SK-N-SH (cell line): ENCODE results near the gene CACNA2D3. TPM values are rescaled to one million over a fixed set of nuclear protein-coding genes. Genes with fewer than 3 reads are reported as not detected.
A peak's percentile ranks its signal among the peaks of the same experiment; 100 is the strongest.

Experiments
- CTCF ChIA-PET: fragments of 300-600, 350-600 bp; formaldehyde crosslinking; extraction: SDS; loops from one replicate; lab custom pipeline; 2021; lab: Yijun Ruan, JAX
- POLR2A ChIA-PET: fragments of 350-600 bp; sonication (Branson Sonifier 250); formaldehyde crosslinking; extraction: SDS; loops from one replicate; lab custom pipeline; 2020; ENCODE audit warnings: antibody characterized with exemption, inconsistent platforms; lab: Yijun Ruan, JAX
- DNase-seq: peaks from one replicate; pipeline ENCODE4 v3.0.0; 2012
- H2AFZ ChIP-seq: fragments of 200-600 bp; sonication (generic); 2 replicates; pipeline ENCODE4 v1.8.1; 2016; ENCODE audit warnings: antibody characterized with exemption, mild to moderate bottlenecking, low read depth
- H3F3A ChIP-seq: fragments of 200-600 bp; sonication (generic); replicated peaks from 2 replicates; pipeline ENCODE3; 2016; ENCODE audit warnings: antibody characterized with exemption, mild to moderate bottlenecking; ENCODE audit not compliant: insufficient read depth
- H3K27ac ChIP-seq, 2 experiments: fragments of 200-500 bp in 1 of 2; fragments of 200-600 bp in 1 of 2; sonication (Bioruptor generic) in 1 of 2; sonication (generic), shearing (Covaris generic) in 1 of 2; 2 replicates each; pipeline versions ENCODE4 v1.5.1 to v1.6.1; 2014 to 2016; ENCODE audit warnings: low read depth in 2 of 2, inconsistent platforms in 1 of 2, low read length in 1 of 2, mild to moderate bottlenecking in 1 of 2, mixed read lengths in 1 of 2
- H3K27me3 ChIP-seq: fragments of 200-600 bp; sonication (generic), shearing (Covaris generic); 2 replicates; pipeline ENCODE4 v1.6.1; 2016; ENCODE audit warnings: mixed run types; ENCODE audit not compliant: insufficient read depth
- H3K36me3 ChIP-seq, 2 experiments: fragments of 200-500 bp in 1 of 2; fragments of 200-600 bp in 1 of 2; sonication (Bioruptor generic) in 1 of 2; sonication (generic) in 1 of 2; replicated peaks in 1 of 2; 2 replicates each; pipeline versions ENCODE3 to v1.5.1; 2014 to 2016; ENCODE audit warnings: low read length in 1 of 2, mild to moderate bottlenecking in 1 of 2; ENCODE audit not compliant: insufficient read depth in 2 of 2, control insufficient read depth in 1 of 2
- H3K4me1 ChIP-seq, 2 experiments: fragments of 200-500 bp in 1 of 2; fragments of 200-600 bp in 1 of 2; sonication (Bioruptor generic) in 1 of 2; sonication (generic), shearing (Covaris generic) in 1 of 2; 2 replicates each; pipeline versions ENCODE4 v1.5.1 to v1.6.1; 2014 to 2016; ENCODE audit warnings: low read depth in 1 of 2, low read length in 1 of 2, mixed run types in 1 of 2; ENCODE audit not compliant: insufficient read depth in 2 of 2, control insufficient read depth in 1 of 2
- H3K4me2 ChIP-seq: fragments of 200-600 bp; sonication (generic), shearing (Covaris generic); 2 replicates; pipeline ENCODE4 v1.6.1; 2017; ENCODE audit warnings: mixed run types
- H3K4me3 ChIP-seq, 2 experiments: fragments of 200-500 bp in 1 of 2; fragments of 200-600 bp in 1 of 2; sonication (Bioruptor generic) in 1 of 2; sonication (generic), shearing (Covaris generic) in 1 of 2; 2 replicates each; pipeline versions ENCODE4 v1.5.1 to v1.8.1; 2014 to 2016; ENCODE audit warnings: low read depth in 2 of 2, inconsistent platforms in 1 of 2, low read length in 1 of 2, mild to moderate bottlenecking in 1 of 2, mixed read lengths in 1 of 2, moderate library complexity in 1 of 2
- H3K79me2 ChIP-seq: fragments of 200-600 bp; sonication (generic); 2 replicates; pipeline ENCODE4 v1.8.1; 2017; ENCODE audit warnings: mild to moderate bottlenecking; ENCODE audit not compliant: insufficient read depth
- H3K9ac ChIP-seq: fragments of 200-600 bp; sonication (generic); 2 replicates; pipeline ENCODE4 v1.6.1; 2017; ENCODE audit warnings: mixed run types
- H3K9me2 ChIP-seq: fragments of 200-600 bp; sonication (generic); 2 replicates; pipeline ENCODE4 v1.6.1; 2017; ENCODE audit warnings: mixed run types
- H3K9me3 ChIP-seq: fragments of 200-600 bp; sonication (generic); 2 replicates; pipeline ENCODE4 v1.6.1; 2017; ENCODE audit warnings: mixed run types, mild to moderate bottlenecking, moderate library complexity
- H4K20me1 ChIP-seq: fragments of 200-600 bp; sonication (generic); 2 replicates; pipeline ENCODE4 v1.6.1; 2017; ENCODE audit warnings: mild to moderate bottlenecking, mixed run types; ENCODE audit not compliant: insufficient read depth
- CHD2 ChIP-seq: fragments of 150-350 bp; IDR thresholded peaks from 2 replicates; pipeline ENCODE4 v1.6.1; 2018; ENCODE audit warnings: low read length; ENCODE audit not compliant: partially characterized antibody
- CTCF ChIP-seq: fragments of 200-600 bp; sonication (generic); IDR thresholded peaks from 2 replicates; pipeline ENCODE4 v1.6.1; 2017; ENCODE audit warnings: antibody characterized with exemption, mild to moderate bottlenecking, moderate library complexity
- ELF1 ChIP-seq: IDR thresholded peaks from 2 replicates; pipeline ENCODE4 v1.4.0; 2012
- EP300 ChIP-seq, 2 experiments: IDR thresholded peaks; 2 replicates each; pipeline versions ENCODE4 v1.4.0 to v1.6.1; 2012; ENCODE audit warnings: borderline replicate concordance in 1 of 2, low read depth in 1 of 2, low read length in 1 of 2
- FOSL2 ChIP-seq: IDR thresholded peaks from 2 replicates; pipeline ENCODE4 v1.4.0; 2012; ENCODE audit warnings: low read depth, mild to moderate bottlenecking, moderate library complexity, borderline replicate concordance
- FOXJ3 ChIP-seq: sonication (generic); formaldehyde crosslinking; IDR thresholded peaks from 2 replicates; pipeline ENCODE4 v1.5.1; 2020; ENCODE audit warnings: mild to moderate bottlenecking, missing genetic modification reagents
- FOXM1 ChIP-seq: IDR thresholded peaks from 2 replicates; pipeline ENCODE4 v1.4.0; 2012; ENCODE audit warnings: low read depth, mild to moderate bottlenecking
- GABPA ChIP-seq: IDR thresholded peaks from 2 replicates; pipeline ENCODE4 v1.4.0; 2012; ENCODE audit warnings: low read depth, mild to moderate bottlenecking
- IRF3 ChIP-seq: fragments of 150-350 bp; IDR thresholded peaks from 2 replicates; pipeline ENCODE4 v1.6.1; 2016; ENCODE audit warnings: mild to moderate bottlenecking, low read depth, low read length
- JUND ChIP-seq: IDR thresholded peaks from 2 replicates; pipeline ENCODE4 v1.4.0; 2012
- MAX ChIP-seq: IDR thresholded peaks from 2 replicates; pipeline ENCODE4 v1.4.0; 2012; ENCODE audit warnings: low read depth
- MEF2A ChIP-seq: IDR thresholded peaks from 2 replicates; pipeline ENCODE4 v1.4.0; 2012; ENCODE audit warnings: low read depth, borderline replicate concordance
- MXI1 ChIP-seq: IDR thresholded peaks from 2 replicates; pipeline ENCODE4 v1.6.1; 2012; ENCODE audit warnings: mild to moderate bottlenecking, low read depth, low read length, improper control_type of control experiment
- NFIC ChIP-seq: IDR thresholded peaks from 2 replicates; pipeline ENCODE4 v1.4.0; 2012; ENCODE audit warnings: borderline replicate concordance
- NRF1 ChIP-seq: IDR thresholded peaks from 2 replicates; pipeline ENCODE4 v1.6.1; 2012; ENCODE audit warnings: low read depth, mild to moderate bottlenecking, low read length
- PBX3 ChIP-seq: IDR thresholded peaks from 2 replicates; pipeline ENCODE4; 2012
- POLR2AphosphoS5 ChIP-seq: IDR thresholded peaks from 2 replicates; pipeline ENCODE4 v1.6.1; 2012; ENCODE audit warnings: low read depth, low read length
- RCOR1 ChIP-seq: fragments of 150-350 bp; IDR thresholded peaks from 2 replicates; pipeline ENCODE4 v1.6.1; 2017; ENCODE audit warnings: antibody characterized with exemption, low read length
- RFX5 ChIP-seq: IDR thresholded peaks from 2 replicates; pipeline ENCODE4 v1.6.1; 2012; ENCODE audit warnings: mild to moderate bottlenecking, improper control_type of control experiment, low read length
- RXRA ChIP-seq: IDR thresholded peaks from 2 replicates; pipeline ENCODE4 v1.4.0; 2012; ENCODE audit warnings: low read depth, mild to moderate bottlenecking, borderline replicate concordance
- SIN3A ChIP-seq: IDR thresholded peaks from 2 replicates; pipeline ENCODE4 v1.6.1; 2012; ENCODE audit warnings: low read depth, mild to moderate bottlenecking, low read length, moderate library complexity, borderline replicate concordance
- SMC3 ChIP-seq: IDR thresholded peaks from 2 replicates; pipeline ENCODE4 v1.6.1; 2012; ENCODE audit warnings: low read depth, low read length, improper control_type of control experiment
- TAF1 ChIP-seq: IDR thresholded peaks from 2 replicates; pipeline ENCODE4 v1.6.1; 2012; ENCODE audit warnings: low read depth, mild to moderate bottlenecking, low read length, moderate library complexity, borderline replicate concordance
- TEAD4 ChIP-seq: IDR thresholded peaks from 2 replicates; pipeline ENCODE4 v1.4.0; 2012; ENCODE audit warnings: mild to moderate bottlenecking, borderline replicate concordance; ENCODE audit not compliant: insufficient read depth
- USF1 ChIP-seq: IDR thresholded peaks from 2 replicates; pipeline ENCODE4 v1.4.0; 2012; ENCODE audit warnings: low read depth, borderline replicate concordance
- USF2 ChIP-seq: fragments of 150-350 bp; IDR thresholded peaks from 2 replicates; pipeline ENCODE4 v1.6.1; 2017; ENCODE audit warnings: antibody characterized with exemption, low read length, low read depth, borderline replicate concordance
- YY1 ChIP-seq: IDR thresholded peaks from 2 replicates; pipeline ENCODE4 v1.4.0; 2012; ENCODE audit warnings: low read depth, mild to moderate bottlenecking
- ZBTB33 ChIP-seq: IDR thresholded peaks from 2 replicates; pipeline ENCODE4 v1.4.0; 2012; ENCODE audit warnings: low read depth, borderline replicate concordance
- WGBS: methylation state at CpG from one replicate; pipeline ENCODE4 v1.1.6; 2017; ENCODE audit warnings: low lambda C conversion rate; 5-methylcytosine and 5-hydroxymethylcytosine counted together
- polyA plus RNA-seq, 3 experiments: library from polyadenylated mRNA; depleted of rRNA; stranded (reverse); fragments of >200 nt; gene quantifications; 2 replicates each; pipeline ENCODE4 v1.2.3, GENCODE V29; 2012

The CACNA2D3 gene
- polyA plus RNA-seq, 1 of the 3 experiments (the other 2 are of a cell fraction) = 0.15 TPM

GRCh38 chr3:54951405-54951804 lies 829.1 kb downstream of the CACNA2D3 start:
- Histone ChIP-seq H2AFZ (no peak overlapping the region; the same call in 1 of the 2 replicates), H3K4me2 (no peak overlapping the region), H3K27me3 (no peaks in the 10 kb centered on the region), H3K79me2 (no peaks in the 10 kb centered on the region), H3F3A (no peaks in the 10 kb centered on the region), H3K4me1 (peaks cover 9 to 29% of the 10 kb centered on the region in 2 experiments; a peak in 3 of 4 replicates), H3K9me2 (no peaks in the 10 kb centered on the region), H3K9ac (no peak overlapping the region), H3K27ac (peak overlapping the region in 1 of 2 experiments; percentile 60; a peak in 2 of 4 replicates), H4K20me1 (no peaks in the 10 kb centered on the region), H3K4me3 (no peak overlapping the region), H3K36me3 (no peaks in the 10 kb centered on the region), H3K9me3 (no peaks in the 10 kb centered on the region)
- POLR2A ChIA-PET = no interaction called here
- CTCF ChIA-PET = no interaction called here
- DNase-seq = peak; percentile 63
- 28% methylated on average over 7 of the region's 8 CpGs for WGBS
- TF ChIP-seq YY1 (no peak), ELF1 (no peak), POLR2AphosphoS5 (no peak), MXI1 (no peak), RCOR1 (no peak), NRF1 (no peak), MEF2A (no peak), JUND (no peak; the same call in 1 of the 2 replicates), EP300 (IDR thresholded peaks at IDR 0.05; ENCODE audit: borderline replicate concordance in 1 of 2, low read depth in 1 of 2, low read length in 1 of 2) (no peak), IRF3 (no peak), FOSL2 (peak; percentile 52; the same call in 1 of the 2 replicates), CHD2 (no peak), RFX5 (no peak), MAX (peak; percentile 57; the same call in 1 of the 2 replicates), SIN3A (no peak; the same call in 1 of the 2 replicates), CTCF (peak; percentile 83), NFIC (peak; percentile 56), SMC3 (peak; percentile 74), PBX3 (no peak), FOXM1 (no peak), USF2 (no peak), FOXJ3 (CRISPR knock-in tag) (no peak), USF1 (no peak), TEAD4 (no peak), TAF1 (no peak), GABPA (no peak), RXRA (no peak), ZBTB33 (no peak)
